Keratinocyte (primary cell): ENCODE results near the gene HDGFL1. TPM values are rescaled to one million over a fixed set of nuclear protein-coding genes. Genes with fewer than 3 reads are reported as not detected.

Experiments
- DNase-seq: peaks from one replicate; pipeline ENCODE4 v3.0.0-alpha.2; 2011; ENCODE audit warnings: low read depth, missing footprints, low spot score
- FAIRE-seq: peaks from 2 replicates; lab custom pipeline; 2011; peaks lifted over from hg19 to GRCh38; lab: Jason Lieb, UNC
- H2AFZ ChIP-seq: 2 replicates; pipeline ENCODE4 v1.6.0; 2012; ENCODE audit warnings: low read length, control low read depth, inconsistent platforms; ENCODE audit not compliant: control insufficient read depth
- H3K27ac ChIP-seq: 2 replicates; pipeline ENCODE4 v1.5.1; 2011; ENCODE audit warnings: low read length; ENCODE audit not compliant: control insufficient read depth, insufficient read depth
- H3K27me3 ChIP-seq: 3 replicates; pipeline ENCODE4 v1.6.0; 2011; ENCODE audit warnings: low read length; ENCODE audit not compliant: control insufficient read depth, insufficient read depth; ENCODE audit errors: extremely low read depth
- H3K36me3 ChIP-seq, 2 experiments: 2 replicates in 1 of 2; 3 replicates in 1 of 2; pipeline ENCODE4 v1.5.1; 2011; ENCODE audit warnings: low read length in 2 of 2, mild to moderate bottlenecking in 1 of 2; ENCODE audit not compliant: control insufficient read depth in 2 of 2, insufficient read depth in 2 of 2; ENCODE audit errors: extremely low read depth in 1 of 2
- H3K4me1 ChIP-seq: 3 replicates; pipeline ENCODE4 v1.5.1; 2011; ENCODE audit warnings: low read length; ENCODE audit not compliant: control insufficient read depth, insufficient read depth; ENCODE audit errors: extremely low read depth
- H3K4me2 ChIP-seq: 3 replicates; pipeline ENCODE4 v1.6.0; 2011; ENCODE audit warnings: low read depth, low read length; ENCODE audit not compliant: control insufficient read depth, insufficient read depth; ENCODE audit errors: extremely low read depth
- H3K4me3 ChIP-seq, 3 experiments: fragments of 200-600 bp in 1 of 3; sonication (generic) in 1 of 3; 2 replicates in 2 of 3; 3 replicates in 1 of 3; pipeline ENCODE4 v1.5.1; 2011 to 2016; ENCODE audit warnings: low read length in 3 of 3, mild to moderate bottlenecking in 3 of 3, control low read depth in 2 of 3, inconsistent platforms in 1 of 3, low read depth in 1 of 3, mixed read lengths in 1 of 3, mixed run types in 1 of 3, moderate library complexity in 1 of 3; ENCODE audit not compliant: control insufficient read depth in 2 of 3, insufficient read depth in 2 of 3; ENCODE audit errors: extremely low read depth in 1 of 3
- H3K79me2 ChIP-seq: 2 replicates; pipeline ENCODE4 v1.6.0; 2012; ENCODE audit warnings: low read length; ENCODE audit not compliant: control insufficient read depth, insufficient read depth
- H3K9ac ChIP-seq: 3 replicates; pipeline ENCODE4 v1.6.0; 2011; ENCODE audit warnings: low read length; ENCODE audit not compliant: control insufficient read depth, insufficient read depth; ENCODE audit errors: extremely low read depth
- H3K9me1 ChIP-seq: 3 replicates; pipeline ENCODE4 v1.6.0; 2011; ENCODE audit warnings: low read length; ENCODE audit not compliant: control insufficient read depth, insufficient read depth; ENCODE audit errors: extremely low read depth
- H3K9me3 ChIP-seq: 2 replicates; pipeline ENCODE4 v1.5.1; 2012; ENCODE audit warnings: low read depth, low read length; ENCODE audit not compliant: control insufficient read depth
- H4K20me1 ChIP-seq: 3 replicates; pipeline ENCODE4 v1.6.0; 2011; ENCODE audit warnings: low read length; ENCODE audit not compliant: control insufficient read depth, insufficient read depth; ENCODE audit errors: extremely low read depth
- CTCF ChIP-seq, 3 experiments: IDR thresholded peaks in 1 of 3; conservative IDR thresholded peaks in 1 of 3; optimal IDR thresholded peaks in 1 of 3; 2 replicates in 2 of 3; 3 replicates in 1 of 3; pipeline versions ENCODE3 to v1.5.1; 2011; ENCODE audit warnings: low read length in 3 of 3, mild to moderate bottlenecking in 3 of 3, moderate library complexity in 2 of 3, control low read depth in 1 of 3, inconsistent platforms in 1 of 3; ENCODE audit not compliant: insufficient read depth in 2 of 3; ENCODE audit errors: extremely low read depth in 1 of 3
- EZH2 ChIP-seq: IDR thresholded peaks from one replicate; pipeline ENCODE4 v1.6.1; 2012; ENCODE audit warnings: inconsistent platforms, mild to moderate bottlenecking, low read length, moderate library complexity
- dilution Hi-C: fragments of 300-500 bp; cut with MboI; formaldehyde crosslinking; loops from one replicate; pipeline ENCODE4 v1.7.0; 2020; ENCODE audit warnings: low sequenced_read_pairs; ENCODE audit not compliant: extremely low pct_ligation_motif_present
- polyA minus RNA-seq, 3 experiments: library from RNA; depleted of rRNA, polyadenylated mRNA; stranded (reverse); fragments of >200 nt; gene quantifications; 1 replicate in 1 of 3; 2 replicates in 1 of 3; 3 replicates in 1 of 3; pipeline ENCODE4 v1.2.3, GENCODE V29; 2011
- polyA plus RNA-seq, 5 experiments: library from polyadenylated mRNA; depleted of rRNA in 3 of 5; stranded (reverse) in 3 of 5; stranded (forward) in 1 of 5; unstranded in 1 of 5; fragments of >200 nt; gene quantifications; 1 replicate in 1 of 5; 2 replicates in 3 of 5; 3 replicates in 1 of 5; pipeline versions ENCODE4 v1.2.1 to v1.2.3, GENCODE V29; 2011 to 2012; ENCODE audit warnings: missing spikeins in 2 of 5, low read depth in 1 of 5, low replicate concordance in 1 of 5

The HDGFL1 gene
- polyA plus RNA-seq (not detected in 3 replicates), polyA minus RNA-seq (not detected in 3 replicates)
- polyA plus RNA-seq (2011; ENCODE audit: low read depth): not detected
- polyA plus RNA-seq (2011; cell fraction: cytosol; rRNA removed): not detected in 2 replicates
- polyA plus RNA-seq (2011; cell fraction: nucleus; rRNA removed): not detected in 2 replicates
- not detected in 2 replicates for polyA plus RNA-seq (2012; ENCODE audit: low replicate concordance)
- not detected for polyA minus RNA-seq (2011; cell fraction: cytosol; rRNA and poly(A)+ RNA removed)
- not detected in 2 replicates for polyA minus RNA-seq (2011; cell fraction: nucleus; rRNA and poly(A)+ RNA removed)

- Histone ChIP-seq H3K4me2 (no peak within 1 kb of the TSS), H3K27me3 (no peaks in the 10 kb centered on the region)
These were observed at the start of gene HDGFL1 for GRCh38 chr6:22569281-22570184. TSS of gene HDGFL1 (plus strand) at chr6:22569566. CDS start at chr6:22569576, 10 bp downstream.

GRCh38 chr6:22521035-22521434 lies 48.3 kb upstream of the HDGFL1 start:
- no peak for DNase-seq

More at GRCh38 chr6:22569281-22570184, at the start of gene HDGFL1:
- H3K4me1 ChIP-seq: no peaks in the 10 kb centered on the region
- H4K20me1 ChIP-seq: no peaks in the 10 kb centered on the region
- dilution Hi-C loops: no loop called here
- H2AFZ ChIP-seq: no peak within 1 kb of the TSS
- no peaks in the 10 kb centered on the region for H3K36me3 ChIP-seq
- FAIRE-seq (no peak), DNase-seq (no peak)
- H3K9ac ChIP-seq: no peak within 1 kb of the TSS
- H3K9me1 ChIP-seq: no peaks in the 10 kb centered on the region
- TF ChIP-seq CTCF (optimal IDR thresholded peaks at IDR 0.05 in 1 of 3, IDR thresholded peaks at IDR 0.05 in 1 of 3, conservative IDR thresholded peaks at IDR 0.05 in 1 of 3; ENCODE audit: extremely low read depth in 1 of 3, insufficient read depth in 2 of 3, low read length in 3 of 3): no peak
- no peak for TF ChIP-seq EZH2
- H3K4me3 ChIP-seq: no peak within 1 kb of the TSS
- H3K79me2 ChIP-seq: no peaks in the 10 kb centered on the region
- no peaks in the 10 kb centered on the region for H3K9me3 ChIP-seq
- no peak within 1 kb of the TSS for H3K27ac ChIP-seq

More at GRCh38 chr6:22521035-22521434, 48.3 kb upstream of the HDGFL1 start:
- TF ChIP-seq EZH2 (no peak), CTCF (optimal IDR thresholded peaks at IDR 0.05 in 1 of 3, IDR thresholded peaks at IDR 0.05 in 1 of 3, conservative IDR thresholded peaks at IDR 0.05 in 1 of 3; ENCODE audit: extremely low read depth in 1 of 3, insufficient read depth in 2 of 3, low read length in 3 of 3) (no peak)
- H3K27ac ChIP-seq: no peak overlapping the region
- H3K36me3 ChIP-seq: no peaks in the 10 kb centered on the region
- H3K9me1 ChIP-seq: no peaks in the 10 kb centered on the region
- FAIRE-seq: no peak
- no peaks in the 10 kb centered on the region for H3K9me3 ChIP-seq
- H3K27me3 ChIP-seq: no peaks in the 10 kb centered on the region
- no peak overlapping the region for H3K9ac ChIP-seq
- no peaks in the 10 kb centered on the region for H3K79me2 ChIP-seq
- no peaks in the 10 kb centered on the region for H3K4me1 ChIP-seq
- no peak overlapping the region for H3K4me3 ChIP-seq
- H4K20me1 ChIP-seq: no peaks in the 10 kb centered on the region
- no peak overlapping the region for H2AFZ ChIP-seq
- dilution Hi-C loops: no loop called here
- no peak overlapping the region for H3K4me2 ChIP-seq
